GM18508 (cell line): ENCODE results near the gene MGAT1.
"Not testable (repeated sequence)": the region's sequence is repeated elsewhere in the genome, so short reads cannot be mapped to it uniquely, and the experiment has no call there.

Source experiments
- ATAC-seq: cut with Tn5 transposase; IDR thresholded peaks from one replicate; pipeline ENCODE4 v1.9.1; 2021; ENCODE audit warnings: moderate number of reproducible peaks; ENCODE audit not compliant: insufficient read depth, unreplicated experiment

MGAT1 gene

DNA sequence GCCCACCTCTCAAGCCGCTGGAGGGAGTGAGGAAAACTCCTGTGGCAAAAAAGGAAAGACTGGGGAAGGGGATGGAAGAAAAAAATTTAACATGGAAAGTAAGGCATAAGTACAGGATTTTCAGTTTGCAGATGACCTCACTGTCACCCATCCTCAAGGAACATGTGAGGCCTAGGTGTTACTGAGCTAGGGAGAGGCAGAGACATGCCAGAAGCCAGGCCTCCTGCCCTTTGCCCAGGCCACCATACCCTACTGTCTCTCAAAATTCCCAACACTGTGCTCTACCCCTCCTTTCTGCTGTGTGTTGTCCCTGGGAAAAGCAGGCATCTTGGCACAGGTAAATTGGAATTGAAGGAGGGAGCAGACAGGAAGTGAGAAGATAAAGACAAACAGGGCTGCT, 4.4 kb upstream of the MGAT1 start:
- ATAC-seq, result no peak

DNA sequence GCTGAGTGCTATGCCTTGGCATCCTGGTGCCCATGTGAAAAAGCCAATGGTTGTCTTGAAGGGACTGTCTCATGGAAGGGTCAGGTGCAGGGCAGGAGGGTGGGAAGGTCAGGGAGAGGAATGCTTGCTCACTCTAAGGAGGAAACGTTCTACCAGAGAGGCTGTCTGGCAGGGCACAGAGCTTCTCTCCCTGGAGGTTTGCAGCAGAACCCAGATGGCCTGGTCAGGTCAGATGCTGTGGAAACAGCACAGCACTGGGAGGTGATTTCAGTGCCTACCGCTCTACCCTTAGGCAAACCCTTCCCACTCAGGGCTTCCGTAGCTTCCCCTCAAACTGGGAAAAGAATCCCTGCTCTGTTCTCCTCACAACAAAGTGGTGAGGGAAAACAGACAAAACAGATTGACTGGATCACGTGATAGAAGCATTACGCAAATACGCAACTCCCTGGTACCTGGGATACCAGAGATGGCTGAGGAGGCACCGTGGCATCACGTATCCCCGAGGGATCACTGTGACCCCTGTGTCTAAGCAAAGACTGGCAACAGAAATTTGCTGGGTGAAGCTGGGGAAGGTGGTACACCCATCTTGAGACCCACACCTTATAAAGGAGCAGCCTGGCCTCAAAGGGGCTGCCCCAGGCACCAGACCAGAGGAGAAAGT, 3.9 kb upstream of the MGAT1 start:
- no peak for ATAC-seq

DNA sequence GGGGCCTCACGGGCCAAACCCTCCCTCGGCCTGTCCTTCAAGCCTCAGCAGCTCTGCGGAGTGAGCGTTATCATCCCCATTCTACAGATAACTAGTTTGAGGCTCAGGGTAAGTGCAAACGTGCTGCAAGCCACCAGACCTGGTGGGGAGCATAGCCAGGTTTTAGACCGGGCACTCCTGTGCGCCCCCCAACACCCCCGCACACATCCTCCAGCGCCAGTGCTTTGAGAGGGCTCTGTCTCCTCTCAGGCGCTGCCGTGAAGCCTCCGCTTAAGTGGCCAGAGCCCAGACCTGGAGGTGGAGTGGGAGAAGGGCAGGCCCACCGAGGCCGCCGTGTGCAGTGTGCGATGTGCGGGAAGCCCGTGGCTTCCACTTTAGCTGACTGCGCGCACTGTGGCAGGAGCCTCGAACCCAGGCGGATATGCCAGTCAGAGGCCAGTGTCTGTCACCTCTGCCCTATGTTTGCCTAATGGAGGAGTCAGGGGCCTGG, 1.6 kb upstream of the MGAT1 start:
- ATAC-seq, result peak; percentile 2

DNA sequence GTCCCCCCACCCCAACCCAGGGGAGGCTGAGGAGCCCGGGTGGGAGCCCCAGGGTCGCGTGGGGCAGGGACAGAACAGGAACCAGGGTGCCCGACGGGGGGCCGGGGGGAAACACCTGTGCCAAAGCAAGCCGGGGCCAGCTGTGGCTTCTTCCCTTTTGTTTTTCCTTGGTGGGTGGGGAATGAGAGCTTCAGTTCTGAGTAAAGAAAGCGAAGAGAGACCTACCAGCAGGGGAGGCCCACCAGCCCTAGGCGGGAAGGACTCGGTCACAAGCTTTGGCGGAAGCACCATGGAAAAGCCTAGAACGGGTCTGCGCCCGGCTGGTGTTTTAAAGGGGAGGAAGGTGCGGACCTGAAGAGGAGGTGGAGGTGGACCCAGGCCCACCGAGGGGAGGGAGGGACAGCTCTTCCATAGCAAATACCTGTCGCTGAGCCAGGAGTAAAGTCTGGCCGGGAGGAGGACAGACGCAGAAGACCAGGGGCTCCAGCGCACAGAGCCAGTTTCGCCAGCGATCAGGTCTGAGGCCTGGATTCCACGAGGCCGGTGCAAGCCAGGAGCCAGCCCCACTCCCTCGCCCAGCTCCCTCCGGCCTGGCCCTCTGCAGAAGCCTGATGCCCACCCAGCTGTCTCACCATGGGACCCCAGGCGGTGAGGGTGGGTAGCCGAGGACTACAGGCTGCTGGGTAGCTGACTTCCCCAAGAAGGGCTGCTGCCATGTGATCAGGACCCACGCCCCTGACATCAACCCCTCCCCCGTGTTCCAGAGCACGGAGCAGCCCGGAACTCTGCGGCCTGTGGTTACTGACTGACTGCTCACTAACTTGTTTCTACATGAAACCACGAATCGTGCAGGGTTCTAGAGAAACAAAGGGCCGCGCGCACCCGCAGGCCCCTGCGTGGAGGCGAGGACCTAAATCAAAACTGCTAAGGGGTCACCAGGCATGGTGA, 849 bp upstream of the MGAT1 start:
- ATAC-seq, result peak; percentile 62

DNA sequence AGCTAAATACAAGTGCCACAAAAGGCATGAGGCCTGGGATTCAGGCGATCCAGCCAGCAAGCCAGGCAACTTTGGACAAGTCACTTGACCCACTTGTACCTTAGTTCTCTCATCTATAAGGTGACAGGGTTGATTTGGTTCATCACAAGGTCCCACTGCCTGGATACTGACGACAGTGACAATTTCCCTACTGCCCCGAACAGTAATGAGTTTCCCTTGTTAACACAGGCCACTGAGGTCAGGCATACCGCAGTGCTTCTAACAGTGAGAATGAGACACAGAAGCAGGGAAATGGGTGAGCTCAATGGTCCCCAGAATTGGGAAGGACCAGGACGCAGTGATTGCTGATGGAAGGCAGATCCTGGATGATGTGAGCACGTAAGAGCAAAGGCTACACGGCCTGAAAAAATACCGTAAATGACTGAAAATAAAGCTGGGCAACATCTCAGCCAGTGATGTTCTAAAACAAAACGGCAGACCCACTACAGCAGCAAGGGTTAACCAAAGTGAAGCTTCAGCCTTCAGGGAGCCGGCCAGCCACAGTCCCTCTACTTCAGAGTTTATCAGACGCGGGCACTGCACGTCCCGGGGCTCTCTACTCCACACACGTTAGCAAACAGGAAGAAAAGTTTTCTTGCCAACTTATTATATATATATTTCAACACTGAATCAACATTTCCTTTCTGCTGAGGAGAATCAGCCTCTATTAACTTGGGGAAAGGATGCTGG, 846 bp downstream of the MGAT1 start:
- ATAC-seq, result no peak

DNA sequence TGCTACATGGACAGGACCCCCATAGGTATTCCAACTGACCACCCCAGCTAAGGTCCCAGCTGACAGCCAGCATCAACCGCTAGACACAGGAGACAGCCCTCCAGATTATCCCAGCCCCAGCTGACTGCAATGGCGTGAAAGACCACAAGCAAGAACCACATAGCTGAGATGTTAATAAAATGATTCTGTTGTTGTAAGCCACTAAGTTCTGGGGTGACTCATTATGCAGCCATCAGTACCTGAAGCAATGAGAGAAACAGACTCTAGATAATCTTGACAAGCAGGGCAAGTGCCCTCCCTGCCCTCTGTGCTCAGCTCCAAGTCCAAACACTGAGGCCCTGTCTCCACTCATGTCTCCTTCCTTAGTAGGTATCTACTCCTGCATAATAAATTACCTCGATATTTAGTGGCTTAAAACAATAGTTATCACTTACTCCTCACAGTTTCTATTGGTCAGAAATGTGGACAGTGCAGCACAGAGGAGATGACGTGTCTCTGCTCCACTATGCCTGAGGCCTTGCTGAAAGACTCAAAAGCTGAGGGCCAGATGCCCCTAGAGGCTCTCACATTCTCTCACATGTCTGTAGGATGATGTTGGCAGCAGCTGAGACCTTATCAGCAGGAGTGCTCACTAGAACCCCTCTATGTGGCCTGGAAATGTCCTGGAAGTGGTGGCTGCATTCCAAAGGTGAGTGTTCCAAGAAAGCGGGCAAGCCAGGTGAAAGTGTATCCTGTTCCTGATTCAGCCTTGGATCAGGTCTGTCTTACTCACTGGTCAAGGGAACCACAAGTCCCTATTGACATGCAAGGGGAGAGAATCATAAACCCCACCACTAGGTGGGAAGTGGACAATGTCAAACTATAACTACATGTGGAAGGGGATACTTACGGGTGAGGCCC, 2.5 kb downstream of the MGAT1 start:
- ATAC-seq, result no peak

DNA sequence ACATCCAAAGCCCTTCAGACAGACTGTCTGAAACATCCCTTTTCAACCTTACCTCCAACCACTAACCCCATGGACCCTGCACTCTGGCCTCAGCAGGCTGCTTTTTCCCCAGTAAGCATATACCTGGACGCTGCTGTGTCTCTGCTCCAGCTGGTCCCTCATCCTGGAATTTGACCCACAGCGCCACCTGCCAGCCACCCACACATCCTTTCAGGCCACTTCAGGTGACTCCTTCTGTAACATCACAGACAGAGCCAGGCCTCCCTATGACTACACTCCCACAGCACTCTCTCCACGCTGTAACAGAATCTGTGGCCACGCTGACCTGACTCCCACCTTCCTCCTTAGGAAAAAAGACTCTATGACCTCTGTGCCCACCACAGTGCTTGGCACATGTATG, 3.4 kb downstream of the MGAT1 start:
- ATAC-seq, result no peak

DNA sequence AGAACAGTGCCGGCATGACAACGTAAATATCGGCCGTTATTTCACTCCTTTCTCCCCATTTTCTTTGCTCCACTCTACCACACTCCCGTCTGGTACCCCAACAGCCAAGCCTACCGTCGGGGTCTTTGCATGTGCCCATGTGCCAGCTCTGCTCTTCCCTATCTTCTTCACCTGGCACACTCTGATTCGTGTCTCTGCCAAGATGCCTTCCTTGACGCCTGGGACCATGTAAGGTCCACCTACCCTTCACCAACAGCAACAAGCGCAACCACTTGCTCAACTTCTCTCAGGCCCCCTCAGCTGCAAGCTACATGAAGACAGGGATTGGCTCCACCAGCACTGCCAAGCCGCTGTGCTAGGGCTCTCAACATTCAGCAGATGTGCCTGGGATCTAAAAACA, 4.4 kb downstream of the MGAT1 start:
- no peak for ATAC-seq

DNA sequence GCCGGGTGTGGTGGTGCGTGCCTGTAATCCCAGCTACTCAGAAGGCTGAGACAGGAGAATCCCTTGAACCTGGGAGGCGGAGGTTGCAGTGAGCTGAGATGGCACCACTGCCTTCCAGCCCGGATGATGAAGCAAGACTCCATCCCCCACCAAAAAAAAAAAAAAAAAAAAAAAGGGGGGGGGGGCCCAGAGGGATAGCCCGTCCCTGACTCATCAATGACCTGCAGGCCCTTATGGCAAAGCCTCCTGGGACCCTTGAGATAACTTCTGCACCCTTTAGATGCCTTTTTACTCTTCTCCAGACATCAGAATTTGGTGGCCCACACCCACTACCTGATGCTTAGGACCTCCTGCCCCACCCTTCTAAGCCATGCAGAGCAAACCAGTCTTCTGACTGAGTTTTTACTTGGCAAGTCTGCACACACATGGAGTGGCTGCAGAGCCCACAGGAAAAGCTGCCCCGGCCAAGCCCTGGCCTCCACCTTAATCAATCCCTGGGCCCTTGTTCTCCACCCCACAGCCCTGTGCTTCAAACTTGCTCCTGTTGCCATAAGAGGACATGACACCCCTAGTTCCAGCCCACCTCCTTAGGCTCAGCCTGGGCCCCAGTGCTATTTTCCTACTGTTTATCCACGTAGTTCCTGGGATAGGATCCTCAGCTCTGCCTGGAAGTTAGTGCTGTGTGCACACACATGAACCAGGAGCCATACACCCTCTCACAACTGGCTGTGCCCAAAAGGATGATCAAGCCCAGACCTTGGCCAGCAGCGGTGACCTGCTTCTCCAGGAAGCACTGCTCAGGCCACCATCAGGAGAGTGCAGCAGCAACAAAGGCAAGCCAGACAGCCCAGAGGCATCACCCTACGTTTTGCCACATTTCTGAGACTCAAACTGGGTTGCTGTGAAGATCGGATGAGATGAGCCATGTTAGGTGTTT, 5.1 kb downstream of the MGAT1 start:
- no peak for ATAC-seq

DNA sequence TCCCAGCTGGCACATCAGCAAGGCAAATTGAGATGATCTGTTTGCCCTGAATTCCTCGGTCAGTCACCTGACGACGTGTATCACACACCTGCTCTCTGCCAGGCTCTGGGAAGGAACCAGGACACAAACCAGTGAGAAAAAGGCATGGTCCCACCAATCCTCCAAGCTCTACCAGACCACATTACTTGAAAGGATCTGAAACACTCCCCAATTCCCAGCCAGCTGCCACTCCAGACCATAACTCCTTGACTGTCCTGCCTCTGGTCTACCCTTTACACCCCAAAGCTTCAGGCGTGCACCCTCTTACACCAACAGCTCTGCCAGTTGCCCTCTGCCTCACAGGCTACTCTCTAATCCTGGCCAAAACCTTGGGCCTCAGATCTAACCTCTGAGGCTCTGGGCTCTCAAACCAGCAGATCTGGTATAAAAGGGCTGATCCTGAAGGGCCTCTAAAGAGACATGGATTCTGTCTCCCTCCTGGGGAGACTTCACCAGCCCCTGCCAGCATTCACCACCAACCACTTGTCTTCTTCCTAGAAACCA, 6.8 kb downstream of the MGAT1 start:
- no peak for ATAC-seq

DNA sequence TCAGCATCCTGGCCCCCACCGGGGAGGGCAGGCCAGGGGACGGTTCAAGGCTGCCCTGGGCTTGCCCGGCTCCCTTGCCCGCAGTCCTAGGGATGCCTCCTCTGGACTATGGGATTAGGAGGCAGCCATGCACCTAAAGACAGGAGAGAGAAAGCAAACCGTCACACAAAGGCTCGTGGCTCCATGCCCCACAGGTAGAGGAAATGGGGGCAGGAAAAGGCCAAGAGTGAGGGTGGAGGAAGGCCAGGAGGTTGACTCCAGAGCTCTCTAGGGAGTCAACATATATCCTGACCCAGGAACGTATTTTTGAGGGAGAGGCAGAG, 9.7 kb downstream of the MGAT1 start:
- no peak for ATAC-seq

DNA sequence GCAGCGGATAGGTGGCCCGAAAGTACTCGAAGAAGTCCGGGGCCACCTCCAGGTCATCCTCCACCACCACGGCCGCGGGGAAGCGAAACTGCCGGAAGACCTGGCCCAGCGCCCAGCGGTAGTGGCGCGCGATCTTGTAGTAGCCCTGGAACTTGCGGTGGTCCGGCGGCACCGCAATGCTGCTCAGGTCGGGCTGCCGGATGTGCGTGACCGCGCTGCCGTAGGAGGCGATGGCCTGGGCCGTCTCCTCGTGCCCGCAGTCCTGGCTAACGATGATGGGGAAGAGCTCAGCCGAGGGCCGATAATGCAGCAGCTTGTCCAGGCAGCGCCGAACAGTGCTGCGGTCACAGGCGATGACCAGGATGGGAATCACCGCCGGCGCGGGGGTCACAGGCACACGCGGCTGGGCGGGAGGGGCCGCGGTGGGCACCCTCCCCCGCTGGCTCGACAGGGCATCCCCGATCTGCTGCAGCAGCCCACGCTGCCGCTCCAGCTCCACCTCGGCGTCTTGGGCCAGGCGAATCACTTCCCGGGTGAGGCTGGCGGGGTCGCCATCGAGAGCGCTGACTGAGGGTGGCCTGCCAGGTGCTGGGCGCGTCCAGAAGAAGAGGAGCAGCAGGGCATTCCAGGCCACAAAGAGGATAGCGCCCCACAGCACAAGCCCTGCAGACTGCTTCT, 10.2 kb downstream of the MGAT1 start:
- ATAC-seq, result no peak

DNA sequence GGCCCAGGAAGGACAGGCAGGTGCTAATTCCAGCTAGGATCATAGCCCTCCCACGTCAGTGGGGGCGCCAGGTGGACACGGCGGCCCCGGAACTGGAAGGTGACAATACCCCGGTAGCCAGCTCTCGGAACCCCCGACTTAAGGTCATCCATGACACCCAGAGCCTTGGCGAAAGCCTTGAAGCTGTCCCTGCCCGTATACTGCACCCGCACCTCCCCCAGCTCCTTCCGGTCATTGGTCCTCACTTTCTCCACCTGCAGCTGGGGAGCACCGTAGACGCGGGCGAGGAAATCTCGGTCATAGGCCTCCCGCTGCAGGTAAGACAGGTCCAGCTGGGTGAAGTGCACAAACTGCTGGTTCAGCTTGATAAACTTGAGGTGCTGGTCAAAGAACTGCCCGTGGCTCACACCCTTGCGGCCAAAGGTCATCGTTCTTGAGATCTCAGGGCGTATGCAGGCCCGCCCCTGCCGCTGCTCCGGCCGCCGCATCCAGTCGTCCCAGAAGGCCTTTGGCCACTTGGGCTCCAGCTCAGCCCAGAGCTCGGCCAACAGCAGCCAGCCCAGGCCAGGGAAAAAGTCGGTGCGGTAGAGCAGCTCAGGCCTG, 10.9 kb downstream of the MGAT1 start:
- ATAC-seq, result no peak

DNA sequence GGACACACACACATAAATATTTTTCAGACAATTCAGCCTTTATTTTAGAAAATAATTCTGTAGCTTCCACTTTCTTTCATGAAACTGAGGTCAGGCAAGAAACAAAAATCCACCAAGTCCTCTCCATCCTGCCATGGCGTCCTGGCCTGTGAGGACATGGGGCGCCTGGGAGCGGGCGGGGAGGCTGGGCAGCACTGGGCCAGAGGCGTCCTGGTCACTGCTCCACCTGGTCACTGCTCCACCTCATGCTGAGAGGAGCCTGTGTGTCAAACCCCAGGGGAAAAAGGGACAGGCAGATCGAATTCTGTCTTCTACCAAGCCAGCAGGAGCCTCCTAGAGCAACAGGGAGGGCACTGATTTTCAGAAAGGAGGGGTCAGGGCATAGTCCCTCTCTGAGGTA, 12.1 kb downstream of the MGAT1 start:
- no peak for ATAC-seq

DNA sequence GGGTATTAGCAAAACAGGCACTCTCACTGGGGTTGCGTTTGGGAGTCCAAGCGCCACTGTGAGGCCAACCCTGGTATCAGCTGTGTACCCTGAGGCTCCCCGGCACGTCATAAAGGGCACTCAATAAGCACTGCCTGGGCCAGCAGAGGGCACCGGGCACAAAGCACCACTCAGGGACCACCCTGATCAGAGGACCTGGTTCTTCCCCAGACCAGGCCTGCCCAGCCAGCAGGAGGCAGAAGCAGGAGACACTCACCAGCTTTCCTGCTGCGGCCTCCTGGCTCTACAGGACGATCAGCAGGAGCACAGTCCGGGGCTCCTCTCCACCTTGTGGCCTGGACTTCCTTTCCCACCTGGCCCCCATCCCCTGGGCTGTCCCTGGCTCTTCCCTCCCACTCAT, 12.6 kb downstream of the MGAT1 start:
- no peak for ATAC-seq

DNA sequence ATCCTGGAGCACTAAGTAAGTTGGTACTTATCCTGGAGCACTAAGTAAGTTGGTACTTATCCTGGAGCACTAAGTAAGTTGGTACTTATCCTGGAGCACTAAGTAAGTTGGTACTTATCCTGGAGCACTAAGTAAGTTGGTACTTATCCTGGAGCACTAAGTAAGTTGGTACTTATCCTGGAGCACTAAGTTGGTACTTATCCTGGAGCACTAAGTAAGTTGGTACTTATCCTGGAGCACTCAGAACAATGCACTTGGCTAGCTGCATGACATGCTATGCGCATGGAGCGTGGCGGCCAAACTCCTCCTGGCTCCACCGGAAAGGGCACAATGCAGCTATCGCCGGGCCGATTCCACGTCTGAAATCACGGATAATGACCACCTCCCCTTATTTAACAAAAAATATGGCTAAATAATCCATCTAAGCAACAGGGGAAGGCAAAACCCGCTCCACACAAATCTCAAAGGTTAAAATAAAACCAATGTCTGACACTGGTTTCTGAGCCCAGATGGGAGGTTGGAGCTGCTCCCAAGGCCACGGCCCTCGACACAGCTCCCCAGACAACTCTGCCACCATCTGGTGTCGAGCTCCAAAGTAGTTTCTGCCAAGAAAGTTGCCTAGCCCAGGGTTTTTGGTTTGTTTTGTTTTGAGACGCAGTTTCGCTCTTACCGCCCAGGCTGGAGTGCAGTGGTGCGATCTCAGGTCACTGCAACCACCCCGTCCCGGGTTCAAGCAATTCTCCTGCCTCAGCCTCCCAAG, 13.8 kb downstream of the MGAT1 start:
- not testable (repeated sequence) for ATAC-seq
